GM21381 (cell line): ENCODE measurements around the gene INTS7.

Source experiments
- ATAC-seq: cut with Tn5 transposase; IDR thresholded peaks from one replicate; pipeline ENCODE4 v1.9.1; 2021; ENCODE audit warnings: mild to moderate bottlenecking, moderate library complexity; ENCODE audit not compliant: unreplicated experiment

The INTS7 gene

GRCh38 chr1:212035123-212035834 lies at the start of gene INTS7, which contains the start of gene DTL:
INTS7 (minus strand) TSS chr1:212035557; CDS start chr1:212035437, 120 bp downstream.
DTL (plus strand) TSS chr1:212035748; CDS start chr1:212035891, 143 bp downstream.
- peak; percentile 65 for ATAC-seq

GRCh38 chr1:212082765-212083406 lies 47.5 kb upstream of the INTS7 start:
- ATAC-seq, result no peak

- no peak for ATAC-seq
Measured at GRCh38 chr1:212078826-212079225, 43.5 kb upstream of the INTS7 start.

GRCh38 chr1:212077028-212077427 lies 41.7 kb upstream of the INTS7 start:
- no peak for ATAC-seq

GRCh38 chr1:212074856-212075255 lies 39.5 kb upstream of the INTS7 start:
- no peak for ATAC-seq

GRCh38 chr1:212074313-212074712 lies 39.0 kb upstream of the INTS7 start:
- no peak for ATAC-seq

GRCh38 chr1:212073490-212073889 lies 38.1 kb upstream of the INTS7 start:
- no peak for ATAC-seq

- ATAC-seq, result no peak
Measured at GRCh38 chr1:212072047-212072446, 36.7 kb upstream of the INTS7 start.

GRCh38 chr1:212070720-212071302 lies 35.5 kb upstream of the INTS7 start:
- no peak for ATAC-seq

GRCh38 chr1:212067787-212068186 lies 32.4 kb upstream of the INTS7 start:
- ATAC-seq, result no peak

GRCh38 chr1:212062832-212063438 lies 27.6 kb upstream of the INTS7 start:
- no peak for ATAC-seq

GRCh38 chr1:212060632-212061472 lies 25.5 kb upstream of the INTS7 start:
- ATAC-seq, result no peak

GRCh38 chr1:212055333-212055732 lies 20.0 kb upstream of the INTS7 start:
- no peak for ATAC-seq

- no peak for ATAC-seq
Measured at GRCh38 chr1:212053993-212054392, 18.6 kb upstream of the INTS7 start.

GRCh38 chr1:212045981-212046380 lies 10.6 kb upstream of the INTS7 start:
- no peak for ATAC-seq

- no peak for ATAC-seq
Measured at GRCh38 chr1:212044851-212045250, 9.5 kb upstream of the INTS7 start.

GRCh38 chr1:212042436-212042835 lies 7.1 kb upstream of the INTS7 start:
- ATAC-seq, result no peak

- ATAC-seq, result no peak
Measured at GRCh38 chr1:212040629-212041412, 5.5 kb upstream of the INTS7 start.

- no peak for ATAC-seq
Measured at GRCh38 chr1:212039622-212040021, 4.3 kb upstream of the INTS7 start.

- no peak for ATAC-seq
Measured at GRCh38 chr1:212037900-212038299, 2.5 kb upstream of the INTS7 start.
